ENCODE results near the gene SH3BP5. TPM values are rescaled to one million over a fixed set of nuclear protein-coding genes. Genes with fewer than 3 reads are reported as not detected.
"Not testable (repeated sequence)": the region's sequence is repeated elsewhere in the genome, so short reads cannot be mapped to it uniquely, and the experiment has no call there.

Gene SH3BP5
- total and polyA plus RNA-seq, 2 experiments from 2014 or later, result 15.9 to 16.3 TPM

- H3K36me3 ChIP-seq (replicated peaks; ENCODE audit: insufficient read depth, low read depth), result no peaks in the 10 kb centered on the region
- no peaks in the 10 kb centered on the region for H3K9me3 ChIP-seq (ENCODE audit: low read depth)
- no peaks in the 10 kb centered on the region for H3K79me2 ChIP-seq
- no peak overlapping the region for H3K4me3 ChIP-seq
- H4K20me1 ChIP-seq (ENCODE audit: insufficient read depth, poor library complexity, severe bottlenecking), result no peaks in the 10 kb centered on the region
- no peak overlapping the region for H3K27ac ChIP-seq
- H3K27me3 ChIP-seq, result no peaks in the 10 kb centered on the region
- no peaks in the 10 kb centered on the region for H3K9me2 ChIP-seq (replicated peaks; ENCODE audit: insufficient read depth)
- WGBS (ENCODE audit: low lambda C conversion rate, missing lambda C conversion rate), result 85% methylated on average over 6 of the region's 6 CpGs
- no peak overlapping the region for H2AFZ ChIP-seq
- no peaks in the 10 kb centered on the region for H3K4me1 ChIP-seq (ENCODE audit: insufficient read depth)
- TF ChIP-seq EZH2phosphoT487 (IDR thresholded peaks at IDR 0.05; ENCODE audit: low read depth, severe bottlenecking, unreplicated experiment) (no peak), EZH2 (IDR thresholded peaks at IDR 0.05; ENCODE audit: borderline replicate concordance) (no peak)
- TF ChIP-seq, protein P1, sequence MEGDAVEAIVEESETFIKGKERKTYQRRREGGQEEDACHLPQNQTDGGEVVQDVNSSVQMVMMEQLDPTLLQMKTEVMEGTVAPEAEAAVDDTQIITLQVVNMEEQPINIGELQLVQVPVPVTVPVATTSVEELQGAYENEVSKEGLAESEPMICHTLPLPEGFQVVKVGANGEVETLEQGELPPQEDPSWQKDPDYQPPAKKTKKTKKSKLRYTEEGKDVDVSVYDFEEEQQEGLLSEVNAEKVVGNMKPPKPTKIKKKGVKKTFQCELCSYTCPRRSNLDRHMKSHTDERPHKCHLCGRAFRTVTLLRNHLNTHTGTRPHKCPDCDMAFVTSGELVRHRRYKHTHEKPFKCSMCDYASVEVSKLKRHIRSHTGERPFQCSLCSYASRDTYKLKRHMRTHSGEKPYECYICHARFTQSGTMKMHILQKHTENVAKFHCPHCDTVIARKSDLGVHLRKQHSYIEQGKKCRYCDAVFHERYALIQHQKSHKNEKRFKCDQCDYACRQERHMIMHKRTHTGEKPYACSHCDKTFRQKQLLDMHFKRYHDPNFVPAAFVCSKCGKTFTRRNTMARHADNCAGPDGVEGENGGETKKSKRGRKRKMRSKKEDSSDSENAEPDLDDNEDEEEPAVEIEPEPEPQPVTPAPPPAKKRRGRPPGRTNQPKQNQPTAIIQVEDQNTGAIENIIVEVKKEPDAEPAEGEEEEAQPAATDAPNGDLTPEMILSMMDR (IDR thresholded peaks at IDR 0.05; ENCODE audit: poor library complexity), result no peak
- no peak overlapping the region for H3K4me2 ChIP-seq
- no peak for DNase-seq (ENCODE audit: low spot score)
Observed at GRCh38 chr3:15354485-15354884, 22.1 kb upstream of the SH3BP5 start.

DNA sequence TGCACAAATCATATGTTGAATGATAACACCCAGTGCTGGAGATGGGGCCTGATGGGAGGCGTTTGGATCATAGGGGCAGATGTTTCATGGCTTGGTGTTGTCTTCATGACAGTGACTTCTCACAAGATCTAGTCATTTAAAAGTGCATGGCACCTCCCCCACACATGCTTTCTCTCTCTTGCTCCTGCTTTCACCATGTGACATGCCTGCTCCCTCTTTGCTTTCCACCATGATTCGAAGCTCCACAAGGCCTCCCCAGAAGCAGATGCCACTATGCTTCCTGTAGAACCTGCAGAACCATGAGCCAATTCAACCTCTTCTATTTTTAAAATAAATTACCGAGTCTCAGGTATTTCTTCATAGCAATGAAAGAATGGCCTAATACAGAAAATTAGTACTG lies 17.8 kb upstream of the SH3BP5 start:
- H3K36me3 ChIP-seq (replicated peaks; ENCODE audit: insufficient read depth, low read depth), result no peaks in the 10 kb centered on the region
- H3K9me2 ChIP-seq (replicated peaks; ENCODE audit: insufficient read depth), result no peaks in the 10 kb centered on the region
- no peak overlapping the region for H3K4me3 ChIP-seq
- H3K4me1 ChIP-seq (ENCODE audit: insufficient read depth), result no peaks in the 10 kb centered on the region
- WGBS (ENCODE audit: low lambda C conversion rate, missing lambda C conversion rate), result 96% methylated on average over 3 of the region's 3 CpGs
- H3K27me3 ChIP-seq, result no peaks in the 10 kb centered on the region
- H3K27ac ChIP-seq, result no peak overlapping the region
- no peaks in the 10 kb centered on the region for H3K9me3 ChIP-seq (ENCODE audit: low read depth)
- no peak overlapping the region for H2AFZ ChIP-seq
- no peak overlapping the region for H3K4me2 ChIP-seq
- TF ChIP-seq, protein P1 (IDR thresholded peaks at IDR 0.05; ENCODE audit: poor library complexity), result no peak
- TF ChIP-seq EZH2phosphoT487 (IDR thresholded peaks at IDR 0.05; ENCODE audit: low read depth, severe bottlenecking, unreplicated experiment) (no peak), EZH2 (IDR thresholded peaks at IDR 0.05; ENCODE audit: borderline replicate concordance) (no peak)
- H3K79me2 ChIP-seq, result no peaks in the 10 kb centered on the region
- DNase-seq (ENCODE audit: low spot score), result no peak
- H4K20me1 ChIP-seq (ENCODE audit: insufficient read depth, poor library complexity, severe bottlenecking), result no peaks in the 10 kb centered on the region

- H3K9me2 ChIP-seq (replicated peaks; ENCODE audit: insufficient read depth); H3K4me3 ChIP-seq; H3K4me2 ChIP-seq; H3K27me3 ChIP-seq; H2AFZ ChIP-seq; H3K27ac ChIP-seq; H3K36me3 ChIP-seq (replicated peaks; ENCODE audit: insufficient read depth, low read depth); H3K4me1 ChIP-seq (ENCODE audit: insufficient read depth); H4K20me1 ChIP-seq (ENCODE audit: insufficient read depth, poor library complexity, severe bottlenecking); DNase-seq (ENCODE audit: low spot score); H3K79me2 ChIP-seq; H3K9me3 ChIP-seq (ENCODE audit: low read depth): not testable (repeated sequence)
- 97% methylated on average over 5 of the region's 5 CpGs for WGBS (ENCODE audit: low lambda C conversion rate, missing lambda C conversion rate)
Observed at GRCh38 chr3:15349438-15349837, 17.1 kb upstream of the SH3BP5 start.

GRCh38 chr3:15348246-15348645 lies 15.9 kb upstream of the SH3BP5 start:
- Histone ChIP-seq H3K9me2 (replicated peaks; ENCODE audit: insufficient read depth) (no peaks in the 10 kb centered on the region), H3K4me2 (no peak overlapping the region), H3K4me3 (no peak overlapping the region), H3K36me3 (replicated peaks; ENCODE audit: insufficient read depth, low read depth) (no peaks in the 10 kb centered on the region), H4K20me1 (ENCODE audit: insufficient read depth, poor library complexity, severe bottlenecking) (no peaks in the 10 kb centered on the region), H2AFZ (no peak overlapping the region), H3K27ac (peak overlapping the region; percentile 39), H3K9me3 (ENCODE audit: low read depth) (no peaks in the 10 kb centered on the region), H3K79me2 (no peaks in the 10 kb centered on the region), H3K27me3 (no peaks in the 10 kb centered on the region), H3K4me1 (ENCODE audit: insufficient read depth) (no peaks in the 10 kb centered on the region)
- WGBS (ENCODE audit: low lambda C conversion rate, missing lambda C conversion rate), result 35% methylated on average over 1 of the region's 1 CpG
- no peak for DNase-seq (ENCODE audit: low spot score)
- TF ChIP-seq, protein P1 (IDR thresholded peaks at IDR 0.05; ENCODE audit: poor library complexity), result no peak
- TF ChIP-seq EZH2phosphoT487 (IDR thresholded peaks at IDR 0.05; ENCODE audit: low read depth, severe bottlenecking, unreplicated experiment) (no peak), EZH2 (IDR thresholded peaks at IDR 0.05; ENCODE audit: borderline replicate concordance) (no peak)

All from hepatocyte (in vitro differentiated cells).